Activated naive CD8-positive, alpha-beta T cell treated with anti-CD3 and anti-CD28 coated beads, Interleukin-2, amount 50 U/mL, for 24 hours (primary cell): ENCODE results near the gene ZNF521.

Experiments used
- ATAC-seq: fragments of 150-1000 bp; cut with Tn5 transposase; one replicate; pipeline ENCODE4 v1.10.0; 2021
- DNase-seq: peaks from one replicate; pipeline ENCODE4 v3.0.0; 2021
- H3K27ac Mint-ChIP-seq: one replicate; pipeline ENCODE4 v1.8.0; 2021; ENCODE audit warnings: mild to moderate bottlenecking, mixed read lengths
- H3K27me3 Mint-ChIP-seq: one replicate; pipeline ENCODE4 v1.8.0; 2021; ENCODE audit warnings: mixed read lengths
- H3K36me3 Mint-ChIP-seq: one replicate; pipeline ENCODE4 v1.8.0; 2021; ENCODE audit warnings: low read depth, mixed read lengths
- H3K4me1 Mint-ChIP-seq: one replicate; pipeline ENCODE4 v1.8.0; 2021; ENCODE audit warnings: mixed read lengths
- H3K4me3 Mint-ChIP-seq: one replicate; pipeline ENCODE4 v1.8.0; 2021; ENCODE audit warnings: mild to moderate bottlenecking, moderate library complexity, mixed read lengths
- H3K9me3 Mint-ChIP-seq: one replicate; pipeline ENCODE4 v1.8.0; 2021; ENCODE audit warnings: mixed read lengths

The ZNF521 gene

GRCh38 chr18:25351777-25352628 is at the start of gene ZNF521:
Gene ZNF521, minus strand, starts transcription at chr18:25352166. Its CDS starts 1,220 bp downstream, at chr18:25350946.
- peak; percentile 82 for ATAC-seq
- DNase-seq, result peak; percentile 56
- Mint-ChIP-seq H3K4me3 (peak within 1 kb of the TSS; percentile 69), H3K27ac (no peak within 1 kb of the TSS), H3K27me3 (peaks cover 67% of the 10 kb centered on the region), H3K36me3 (no peaks in the 10 kb centered on the region), H3K4me1 (peaks cover 16% of the 10 kb centered on the region), H3K9me3 (peaks cover 4% of the 10 kb centered on the region)

GRCh38 chr18:25399554-25399953 is 47.6 kb upstream of the ZNF521 start:
- no peak overlapping the region for H3K4me3 Mint-ChIP-seq
- H3K27ac Mint-ChIP-seq, result no peak overlapping the region
- no peaks in the 10 kb centered on the region for H3K36me3 Mint-ChIP-seq
- peaks cover 3% of the 10 kb centered on the region for H3K27me3 Mint-ChIP-seq
- DNase-seq, result no peak
- H3K9me3 Mint-ChIP-seq, result peaks cover 6% of the 10 kb centered on the region
- ATAC-seq, result no peak
- H3K4me1 Mint-ChIP-seq, result no peaks in the 10 kb centered on the region

GRCh38 chr18:25392192-25392591 is 40.2 kb upstream of the ZNF521 start:
- Mint-ChIP-seq H3K4me3 (no peak overlapping the region), H3K36me3 (no peaks in the 10 kb centered on the region), H3K9me3 (peaks cover 14% of the 10 kb centered on the region), H3K27me3 (peaks cover 3% of the 10 kb centered on the region), H3K4me1 (no peaks in the 10 kb centered on the region), H3K27ac (no peak overlapping the region)
- no peak for ATAC-seq
- no peak for DNase-seq

DNA sequence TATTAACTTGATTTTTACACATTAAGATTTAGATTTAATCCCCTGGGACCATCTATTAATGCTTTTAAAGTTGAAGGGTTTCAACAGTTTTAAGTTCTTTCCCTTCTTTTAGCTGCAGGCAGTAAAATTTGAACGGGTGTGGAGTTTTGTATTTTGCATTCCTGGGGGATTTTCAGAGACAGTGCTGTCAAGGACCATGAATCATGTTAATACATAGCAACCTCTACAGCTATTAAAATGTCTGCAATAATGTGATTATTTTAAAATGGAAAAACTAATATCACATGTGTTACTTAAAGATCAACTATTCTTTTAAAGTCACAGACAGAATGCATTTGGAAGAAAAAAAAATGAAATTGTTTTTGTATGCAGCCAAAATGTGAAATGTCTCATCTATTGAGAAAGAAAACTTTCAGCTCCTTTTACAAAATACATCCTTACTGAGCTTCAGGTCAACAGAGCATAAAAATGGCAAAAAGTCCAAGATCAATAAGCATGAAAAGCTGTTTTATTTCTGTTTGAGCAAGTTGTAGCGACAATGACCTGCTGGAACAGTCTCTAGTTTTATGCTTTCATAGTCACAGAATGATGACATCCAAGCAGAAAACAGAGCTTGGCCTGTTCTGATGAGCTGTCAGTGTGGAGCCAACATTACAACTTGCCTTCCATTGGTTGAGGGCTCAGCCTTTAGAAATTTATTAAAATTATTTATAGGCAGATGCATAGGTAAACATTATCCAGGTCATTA is 21.6 kb upstream of the ZNF521 start:
- ATAC-seq, result no peak

GRCh38 chr18:25370391-25370790 is 18.4 kb upstream of the ZNF521 start:
- no peak for DNase-seq
- H3K27me3 Mint-ChIP-seq, result peaks cover 11% of the 10 kb centered on the region

More for the DNA sequence above, 21.6 kb upstream of the ZNF521 start:
- no peak for DNase-seq
- Mint-ChIP-seq H3K4me3 (no peak overlapping the region), H3K4me1 (no peaks in the 10 kb centered on the region), H3K27me3 (peaks cover 18% of the 10 kb centered on the region), H3K27ac (no peak overlapping the region), H3K9me3 (no peaks in the 10 kb centered on the region), H3K36me3 (no peaks in the 10 kb centered on the region)

GRCh38 chr18:25365242-25365641 is 13.3 kb upstream of the ZNF521 start:
- no peaks in the 10 kb centered on the region for H3K9me3 Mint-ChIP-seq
- H3K27ac Mint-ChIP-seq, result no peak overlapping the region
- peaks cover 21% of the 10 kb centered on the region for H3K27me3 Mint-ChIP-seq
- H3K36me3 Mint-ChIP-seq, result no peaks in the 10 kb centered on the region
- no peak overlapping the region for H3K4me3 Mint-ChIP-seq
- no peak for ATAC-seq
- no peak for DNase-seq
- no peaks in the 10 kb centered on the region for H3K4me1 Mint-ChIP-seq

More at GRCh38 chr18:25370391-25370790, 18.4 kb upstream of the ZNF521 start:
- no peak overlapping the region for H3K27ac Mint-ChIP-seq
- no peaks in the 10 kb centered on the region for H3K4me1 Mint-ChIP-seq
- H3K9me3 Mint-ChIP-seq, result no peaks in the 10 kb centered on the region
- H3K4me3 Mint-ChIP-seq, result no peak overlapping the region
- no peaks in the 10 kb centered on the region for H3K36me3 Mint-ChIP-seq
- no peak for ATAC-seq

DNA sequence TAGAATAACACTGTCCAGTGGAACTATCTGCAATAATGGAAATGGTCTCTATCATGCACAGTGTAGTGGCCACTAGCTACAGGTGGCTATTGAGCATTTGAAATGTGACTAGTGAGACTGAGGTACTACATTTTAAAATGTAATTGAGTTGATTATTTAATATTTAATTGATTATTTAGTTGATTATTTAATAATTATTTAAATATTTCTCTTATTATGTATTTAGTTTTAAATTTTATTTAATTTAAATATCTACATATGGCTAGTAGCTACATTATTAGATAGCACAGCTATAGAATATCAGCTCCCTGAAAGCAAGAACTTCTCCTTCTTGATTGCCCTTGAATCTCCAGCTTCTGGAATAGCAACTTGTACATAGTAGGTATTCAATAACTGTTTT is 12.8 kb upstream of the ZNF521 start:
- ATAC-seq (no peak), DNase-seq (no peak)
- H3K4me3 Mint-ChIP-seq, result no peak overlapping the region
- no peak overlapping the region for H3K27ac Mint-ChIP-seq
- H3K4me1 Mint-ChIP-seq, result no peaks in the 10 kb centered on the region
- H3K9me3 Mint-ChIP-seq, result no peaks in the 10 kb centered on the region
- H3K27me3 Mint-ChIP-seq, result peaks cover 17% of the 10 kb centered on the region
- H3K36me3 Mint-ChIP-seq, result no peaks in the 10 kb centered on the region

- ATAC-seq (no peak), DNase-seq (no peak)
- no peaks in the 10 kb centered on the region for H3K4me1 Mint-ChIP-seq
- H3K27ac Mint-ChIP-seq, result no peak overlapping the region
- peaks cover 24% of the 10 kb centered on the region for H3K27me3 Mint-ChIP-seq
- H3K9me3 Mint-ChIP-seq, result no peaks in the 10 kb centered on the region
- H3K4me3 Mint-ChIP-seq, result no peak overlapping the region
- H3K36me3 Mint-ChIP-seq, result no peaks in the 10 kb centered on the region
Observed at GRCh38 chr18:25360301-25360899, 8.4 kb upstream of the ZNF521 start.

DNA sequence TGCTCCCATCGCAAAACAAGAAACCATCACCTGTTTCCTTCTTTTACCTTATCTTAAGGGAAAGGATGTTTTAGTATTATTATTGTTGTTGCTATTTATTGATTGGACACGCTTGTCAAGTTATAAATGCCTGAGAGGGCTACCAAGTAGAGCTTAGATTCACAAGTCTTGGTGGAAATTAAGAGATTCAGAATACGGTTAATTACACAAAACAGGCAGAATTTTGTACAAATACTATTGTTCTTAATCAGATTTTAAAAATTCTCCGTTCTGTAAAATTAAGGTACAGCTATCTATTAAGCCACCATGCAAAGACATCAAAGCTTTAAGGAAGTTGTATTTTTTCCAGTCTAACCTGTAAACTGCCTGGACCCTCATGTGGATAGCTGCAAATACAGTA is 1.1 kb upstream of the ZNF521 start:
- H3K27me3 Mint-ChIP-seq, result peaks cover 59% of the 10 kb centered on the region
- H3K9me3 Mint-ChIP-seq, result peaks cover 4% of the 10 kb centered on the region
- H3K36me3 Mint-ChIP-seq, result no peaks in the 10 kb centered on the region
- H3K4me3 Mint-ChIP-seq, result peak overlapping the region; percentile 8
- DNase-seq (no peak), ATAC-seq (no peak)
- H3K4me1 Mint-ChIP-seq, result peaks cover 16% of the 10 kb centered on the region
- no peak overlapping the region for H3K27ac Mint-ChIP-seq

DNA sequence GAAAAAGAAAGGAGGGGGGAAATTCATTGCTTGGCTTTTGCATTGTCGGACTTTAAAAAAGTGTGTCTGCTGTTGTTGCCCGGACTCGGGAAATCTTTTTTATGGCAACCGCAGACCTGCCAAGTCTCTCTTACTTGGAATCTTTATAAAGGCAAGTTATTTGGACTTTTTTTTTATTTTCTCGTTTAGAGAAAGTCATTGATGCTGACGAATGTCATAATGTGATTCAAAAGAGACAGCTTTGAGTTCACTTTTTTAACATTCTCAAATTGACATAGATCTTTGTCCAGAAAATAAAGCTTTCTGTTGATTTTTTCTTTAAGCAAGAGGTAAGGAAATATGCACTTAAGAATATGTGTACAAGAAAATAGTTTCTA is 651 bp upstream of the ZNF521 start:
- peaks cover 61% of the 10 kb centered on the region for H3K27me3 Mint-ChIP-seq
- H3K9me3 Mint-ChIP-seq, result peaks cover 4% of the 10 kb centered on the region
- DNase-seq (no peak), ATAC-seq (no peak)
- no peak overlapping the region for H3K27ac Mint-ChIP-seq
- H3K4me1 Mint-ChIP-seq, result peaks cover 16% of the 10 kb centered on the region
- H3K36me3 Mint-ChIP-seq, result no peaks in the 10 kb centered on the region
- H3K4me3 Mint-ChIP-seq, result peak overlapping the region; percentile 29

DNA sequence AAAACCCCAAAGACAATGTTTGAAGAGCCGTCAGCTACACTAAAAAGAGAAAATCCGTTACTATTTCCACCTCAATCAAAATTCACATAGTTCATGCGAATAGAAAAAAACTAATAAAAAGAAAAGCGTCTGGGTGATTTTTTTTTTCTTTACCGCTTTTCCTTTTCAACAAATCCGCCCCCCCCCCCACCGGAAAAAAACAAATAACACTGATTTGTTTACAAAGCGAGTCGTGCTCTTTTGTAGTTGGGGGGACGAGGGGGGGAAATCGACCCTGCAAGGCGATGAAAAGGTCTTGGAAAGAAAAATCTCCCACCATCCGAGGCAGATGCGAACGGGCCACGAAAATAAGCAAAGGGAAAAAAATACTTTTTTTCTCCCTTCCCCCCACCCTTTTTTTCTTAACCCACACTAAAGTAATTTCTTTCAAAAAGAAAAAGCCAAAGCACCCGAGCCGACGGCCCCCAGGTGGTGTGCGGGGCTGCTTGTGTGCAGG is 638 bp downstream of the ZNF521 start:
- Mint-ChIP-seq H3K27ac (no peak overlapping the region), H3K9me3 (peaks cover 4% of the 10 kb centered on the region), H3K4me3 (peak overlapping the region; percentile 69), H3K36me3 (no peaks in the 10 kb centered on the region), H3K4me1 (peaks cover 16% of the 10 kb centered on the region), H3K27me3 (peaks cover 72% of the 10 kb centered on the region)
- DNase-seq (no peak), ATAC-seq (no peak)

DNA sequence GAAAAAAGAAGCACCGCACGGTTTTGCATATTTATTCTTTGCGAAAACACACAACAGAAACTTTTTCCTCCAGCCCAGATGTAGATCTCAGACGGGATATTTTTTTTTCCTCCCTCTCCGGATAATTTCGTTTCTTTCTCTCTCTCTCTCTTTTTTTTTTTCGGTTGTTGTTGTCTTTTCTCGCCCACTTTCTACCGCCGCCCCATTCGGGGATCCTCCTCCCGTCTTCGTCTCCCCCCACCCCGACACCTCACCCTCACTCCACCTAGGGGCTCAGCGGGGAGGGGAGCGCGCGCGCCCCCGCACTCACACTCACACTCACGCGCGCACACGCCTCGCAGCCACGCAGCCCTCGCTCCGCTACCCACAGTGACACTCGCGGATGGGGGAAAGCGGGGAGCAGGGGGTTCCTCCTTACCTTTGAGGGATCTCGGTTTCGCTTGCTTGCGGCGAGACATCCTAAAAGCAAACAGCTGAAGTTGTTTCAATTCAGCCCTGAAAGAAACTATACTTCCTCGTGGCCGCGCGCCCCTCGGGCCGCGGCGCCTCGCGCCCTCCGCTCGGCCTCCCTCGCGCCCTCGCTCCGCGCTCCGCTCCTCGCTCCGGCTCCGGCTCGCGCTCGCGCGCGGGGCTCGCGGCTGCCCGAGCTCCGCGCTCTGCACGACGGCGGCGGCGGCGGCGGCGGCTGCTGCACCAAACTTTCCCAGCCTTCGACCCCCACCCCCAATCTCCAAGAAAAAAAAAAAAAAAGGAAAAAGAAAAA is 1.3 kb downstream of the ZNF521 start:
- H3K27me3 Mint-ChIP-seq, result peaks cover 72% of the 10 kb centered on the region
- H3K9me3 Mint-ChIP-seq, result peaks cover 4% of the 10 kb centered on the region
- no peak for ATAC-seq

GRCh38 chr18:25349926-25350487 is 2.0 kb downstream of the ZNF521 start:
- H3K9me3 Mint-ChIP-seq, result peaks cover 4% of the 10 kb centered on the region
- no peaks in the 10 kb centered on the region for H3K36me3 Mint-ChIP-seq
- DNase-seq (no peak), ATAC-seq (no peak)
- H3K4me1 Mint-ChIP-seq, result peaks cover 16% of the 10 kb centered on the region
- peak overlapping the region; percentile 77 for H3K4me3 Mint-ChIP-seq
- H3K27ac Mint-ChIP-seq, result no peak overlapping the region
- peaks cover 76% of the 10 kb centered on the region for H3K27me3 Mint-ChIP-seq

More for the DNA sequence above, 1.3 kb downstream of the ZNF521 start:
- Mint-ChIP-seq H3K4me1 (peaks cover 16% of the 10 kb centered on the region), H3K4me3 (peak overlapping the region; percentile 77), H3K27ac (no peak overlapping the region), H3K36me3 (no peaks in the 10 kb centered on the region)
- peak; percentile 10 for DNase-seq
